ENCODE data around the gene C1QTNF5. TPM values are rescaled to one million over a fixed set of nuclear protein-coding genes. Genes with fewer than 3 reads are reported as not detected.

The C1QTNF5 gene
- total and polyA plus RNA-seq, 2 donors (not counting 1 experiment from before 2014, with no cell fraction given) = not detected

- 97% methylated on average over 9 of the region's 9 CpGs for WGBS (ENCODE audit: insufficient coverage)
- H4K20me1 ChIP-seq (ENCODE audit: control insufficient read depth, insufficient read depth, low read length, poor library complexity, severe bottlenecking) = peaks cover 7% of the 10 kb centered on the region
- no peak overlapping the region for H2AFZ ChIP-seq (ENCODE audit: insufficient read depth, low read depth, low read length, poor library complexity, severe bottlenecking)
- Mint-ChIP-seq H3K4me3 (peak overlapping the region; percentile 99), H3K4me1 (peaks cover 39% of the 10 kb centered on the region), H3K27ac (no peak overlapping the region), H3K27me3 (peaks cover 21% of the 10 kb centered on the region), H3K9me3 (ENCODE audit: insufficient read depth) (no peaks in the 10 kb centered on the region)
- ATAC-seq (ENCODE audit: low read depth) (no peak), DNase-seq (no peak)
- intact Hi-C loops (cut with micrococcal nuclease) = no loop called here
- peaks cover 0 to 34% (median 23%) of the 10 kb centered on the region in 4 experiments for H3K27me3 ChIP-seq (replicated peaks in 1 of 4; ENCODE audit: control extremely low read depth in 1 of 4, control insufficient read depth in 3 of 4, insufficient read depth in 4 of 4, low read length in 3 of 4)
- H3K79me2 ChIP-seq (ENCODE audit: control insufficient read depth, insufficient read depth, low read length) = peaks cover 14% of the 10 kb centered on the region
- no peak overlapping the region for H3K27ac ChIP-seq (ENCODE audit: low read length in 2 of 2)
- H3K9me3 ChIP-seq (ENCODE audit: control extremely low read depth in 1 of 3, control insufficient read depth in 2 of 3, insufficient read depth in 1 of 3, low read length in 2 of 3) = peaks cover 0 to 3% (median 0%) of the 10 kb centered on the region in 3 donors
- CTCF ChIA-PET = interaction anchor here (2.0 to 4.0 kb wide), 3 partner anchors 11 to 19 kb away, joined by 7 to 45 read pairs (median 16); no protein-coding TSS in a partner anchor
- peaks cover 36 to 43% of the 10 kb centered on the region in 2 donors for H3K4me1 ChIP-seq (ENCODE audit: control insufficient read depth in 2 of 2, insufficient read depth in 2 of 2, low read length in 2 of 2)
- no peak overlapping the region for H3K4me2 ChIP-seq (replicated peaks; ENCODE audit: low read depth, low read length, poor library complexity, severe bottlenecking)
- no peak overlapping the region for H3K4me3 ChIP-seq (ENCODE audit: control extremely low read depth in 1 of 5, extremely low read depth in 1 of 5, insufficient read depth in 1 of 5, low read depth in 2 of 5, low read length in 4 of 5)
- no peak overlapping the region for H3K9ac ChIP-seq (ENCODE audit: low read length)
- H3K36me3 ChIP-seq (replicated peaks in 1 of 2; ENCODE audit: control extremely low read depth in 1 of 2, control insufficient read depth in 1 of 2, extremely low read depth in 1 of 2, insufficient read depth in 2 of 2, low read length in 1 of 2) = peaks cover 0 to 2% of the 10 kb centered on the region in 2 experiments
- TF ChIP-seq EZH2 (IDR thresholded peaks at IDR 0.05; ENCODE audit: borderline replicate concordance, insufficient read depth, low read depth, low read length, poor library complexity, severe bottlenecking) = no peak
- TF ChIP-seq, protein P1, sequence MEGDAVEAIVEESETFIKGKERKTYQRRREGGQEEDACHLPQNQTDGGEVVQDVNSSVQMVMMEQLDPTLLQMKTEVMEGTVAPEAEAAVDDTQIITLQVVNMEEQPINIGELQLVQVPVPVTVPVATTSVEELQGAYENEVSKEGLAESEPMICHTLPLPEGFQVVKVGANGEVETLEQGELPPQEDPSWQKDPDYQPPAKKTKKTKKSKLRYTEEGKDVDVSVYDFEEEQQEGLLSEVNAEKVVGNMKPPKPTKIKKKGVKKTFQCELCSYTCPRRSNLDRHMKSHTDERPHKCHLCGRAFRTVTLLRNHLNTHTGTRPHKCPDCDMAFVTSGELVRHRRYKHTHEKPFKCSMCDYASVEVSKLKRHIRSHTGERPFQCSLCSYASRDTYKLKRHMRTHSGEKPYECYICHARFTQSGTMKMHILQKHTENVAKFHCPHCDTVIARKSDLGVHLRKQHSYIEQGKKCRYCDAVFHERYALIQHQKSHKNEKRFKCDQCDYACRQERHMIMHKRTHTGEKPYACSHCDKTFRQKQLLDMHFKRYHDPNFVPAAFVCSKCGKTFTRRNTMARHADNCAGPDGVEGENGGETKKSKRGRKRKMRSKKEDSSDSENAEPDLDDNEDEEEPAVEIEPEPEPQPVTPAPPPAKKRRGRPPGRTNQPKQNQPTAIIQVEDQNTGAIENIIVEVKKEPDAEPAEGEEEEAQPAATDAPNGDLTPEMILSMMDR (IDR thresholded peaks at IDR 0.05) = no peak
- POLR2A ChIA-PET = no interaction called here
These were observed 3.8 kb downstream of the C1QTNF5 start for GRCh38 chr11:119336744-119337469.

Data from B cell (primary cell).